HepG2 (cell line): Measurements from ENCODE around the gene POPDC2. TPM values are rescaled to one million over a fixed set of nuclear protein-coding genes. Genes with fewer than 3 reads are reported as not detected.

Source experiments
- ATAC-seq: fragments of 200-7000 bp; cut with Tn5 transposase; 3 replicates; pipeline ENCODE4 v1.9.1; 2020; ENCODE audit warnings: mild to moderate bottlenecking, moderate library complexity
- BruUV-seq: library from RNA; stranded (reverse); fragments of 400-500 nt; replicated peaks from 2 replicates; lab custom pipeline; 2021; lab: Mats Ljungman, UMichigan
- CTCF ChIA-PET: fragments of 300-600 bp; formaldehyde crosslinking; extraction: SDS; loops from one replicate; lab custom pipeline; 2021; ENCODE audit warnings: low total read pairs, inconsistent platforms, low intra/inter-chr PET ratio; lab: Yijun Ruan, JAX
- POLR2A ChIA-PET: fragments of 350-600 bp; sonication (Branson Sonifier 250); formaldehyde crosslinking; loops from one replicate; lab custom pipeline; 2020; ENCODE audit warnings: antibody characterized with exemption, inconsistent platforms; lab: Yijun Ruan, JAX
- DNase-seq: peaks from one replicate; pipeline ENCODE4 v3.0.0-alpha.2; 2015; ENCODE audit warnings: low spot score
- FAIRE-seq: peaks from 3 replicates; lab custom pipeline; 2011; peaks lifted over from hg19 to GRCh38; lab: Jason Lieb, UNC
- H2AFZ ChIP-seq: one replicate; pipeline ENCODE4 v1.6.1; 2011; ENCODE audit warnings: low read length, inconsistent platforms
- H3K27ac ChIP-seq: fragments of 300-600 bp; 3 replicates; pipeline ENCODE4 v1.8.0; 2011; ENCODE audit warnings: mixed run types, mild to moderate bottlenecking, mixed read lengths, low read length, inconsistent platforms; ENCODE audit not compliant: insufficient read depth; ENCODE audit errors: extremely low read length
- H3K27me3 ChIP-seq, 2 experiments: fragments of 200-600 bp in 1 of 2; 2 replicates in 1 of 2; 3 replicates in 1 of 2; pipeline versions ENCODE4 v1.6.0 to v1.8.0; 2011; ENCODE audit warnings: low read length in 2 of 2, mild to moderate bottlenecking in 2 of 2, moderate library complexity in 2 of 2, inconsistent platforms in 1 of 2; ENCODE audit not compliant: insufficient read depth in 2 of 2, control insufficient read depth in 1 of 2
- H3K36me3 ChIP-seq, 2 experiments: fragments of 200-600 bp in 1 of 2; replicated peaks in 1 of 2; 2 replicates in 1 of 2; 3 replicates in 1 of 2; pipeline versions ENCODE4 v1.5.1 to v1.8.0; 2011; ENCODE audit warnings: low read length in 2 of 2, inconsistent platforms in 1 of 2; ENCODE audit not compliant: insufficient read depth in 2 of 2, control insufficient read depth in 1 of 2
- H3K4me1 ChIP-seq: 2 replicates; pipeline ENCODE4 v1.5.1; 2012; ENCODE audit warnings: low read length, inconsistent platforms; ENCODE audit not compliant: insufficient read depth
- H3K4me2 ChIP-seq: 2 replicates; pipeline ENCODE4 v1.6.0; 2011; ENCODE audit warnings: low read depth, low read length, inconsistent platforms
- H3K4me3 ChIP-seq, 3 experiments: fragments of 200-600 bp in 1 of 3; sonication (generic), shearing (Covaris generic) in 1 of 3; replicated peaks in 1 of 3; 2 replicates each; pipeline ENCODE4 v1.5.1; 2011 to 2016; ENCODE audit warnings: low read length in 3 of 3, inconsistent platforms in 2 of 3, low read depth in 2 of 3, mild to moderate bottlenecking in 2 of 3, control low read depth in 1 of 3, mixed read lengths in 1 of 3; ENCODE audit not compliant: insufficient read depth in 1 of 3
- H3K79me2 ChIP-seq: one replicate; pipeline ENCODE4 v1.6.1; 2011; ENCODE audit warnings: low read length, inconsistent platforms; ENCODE audit not compliant: insufficient read depth
- H3K9ac ChIP-seq: 2 replicates; pipeline ENCODE4 v1.6.0; 2011; ENCODE audit warnings: mild to moderate bottlenecking, low read depth, low read length, inconsistent platforms; ENCODE audit not compliant: insufficient read depth
- H3K9me3 ChIP-seq: 2 replicates; pipeline ENCODE4 v1.5.1; 2012; ENCODE audit warnings: mild to moderate bottlenecking, low read length
- H4K20me1 ChIP-seq: 2 replicates; pipeline ENCODE4 v1.6.0; 2011; ENCODE audit warnings: inconsistent platforms, mild to moderate bottlenecking, low read length, moderate library complexity; ENCODE audit not compliant: insufficient read depth
- GTF2F1 ChIP-seq: fragments of 150-350 bp; IDR thresholded peaks from 2 replicates; pipeline ENCODE4 v1.6.1; 2014; ENCODE audit warnings: low read length
- HNF4G ChIP-seq, 2 experiments: sonication (generic) in 1 of 2; formaldehyde crosslinking in 1 of 2; IDR thresholded peaks; 2 replicates each; pipeline versions ENCODE4 v1.4.0 to v1.6.1; 2011 to 2020; ENCODE audit warnings: borderline replicate concordance in 2 of 2, low read depth in 2 of 2, mild to moderate bottlenecking in 2 of 2, low read length in 1 of 2, missing genetic modification reagents in 1 of 2, moderate library complexity in 1 of 2
- HOXD1 ChIP-seq: sonication (generic); formaldehyde crosslinking; IDR thresholded peaks from 2 replicates; pipeline ENCODE4 v1.5.0; 2020; ENCODE audit warnings: missing genetic modification reagents
- MXI1 ChIP-seq: IDR thresholded peaks from 3 replicates; pipeline ENCODE4 v1.6.1; 2012; ENCODE audit warnings: low read depth, low read length, inconsistent platforms, borderline replicate concordance
- PAX8 ChIP-seq: sonication (generic); formaldehyde crosslinking; IDR thresholded peaks from 2 replicates; pipeline ENCODE4 v1.8.0; 2022; ENCODE audit warnings: mild to moderate bottlenecking, missing genetic modification reagents, borderline replicate concordance
- PRMT3 ChIP-seq: sonication (generic); formaldehyde crosslinking; IDR thresholded peaks from 2 replicates; pipeline ENCODE4 v1.8.1; 2022; ENCODE audit warnings: low read depth, mild to moderate bottlenecking, moderate library complexity, missing genetic modification reagents, borderline replicate concordance
- PRPF4 ChIP-seq: fragments of 200-400 bp; formaldehyde crosslinking; IDR thresholded peaks from 2 replicates; pipeline ENCODE4 v1.6.1; 2016; ENCODE audit warnings: low read length, low read depth; ENCODE audit not compliant: poor library complexity, severe bottlenecking
- TCF7 ChIP-seq: sonication (generic); IDR thresholded peaks from 2 replicates; pipeline ENCODE4 v1.6.1; 2016; ENCODE audit warnings: antibody characterized with exemption, low read depth
- ZBTB1 ChIP-seq: sonication (generic); formaldehyde crosslinking; IDR thresholded peaks from 2 replicates; pipeline ENCODE4 v1.4.0; 2020; ENCODE audit warnings: missing genetic modification reagents, borderline replicate concordance
- ZNF543 ChIP-seq: sonication (generic); formaldehyde crosslinking; IDR thresholded peaks from 2 replicates; pipeline ENCODE4 v1.4.0; 2020; ENCODE audit warnings: mild to moderate bottlenecking, missing genetic modification reagents
- ZNF724P ChIP-seq: sonication (generic); formaldehyde crosslinking; IDR thresholded peaks from 2 replicates; pipeline ENCODE4 v1.8.0; 2022; ENCODE audit warnings: missing genetic modification reagents, borderline replicate concordance
- WGBS: methylation state at CpG from one replicate; pipeline ENCODE4 v1.1.6; 2017; ENCODE audit warnings: low lambda C conversion rate; 5-methylcytosine and 5-hydroxymethylcytosine counted together
- in situ Hi-C: cut with HindIII; loops from 2 replicates; pipeline ENCODE4 v1.10.0; 2017; ENCODE audit warnings: low pct_unique_long_range_greater_than_20kb; ENCODE audit not compliant: extremely low pct_ligation_motif_present
- intact Hi-C: fragments of 100-400 bp; cut with micrococcal nuclease; formaldehyde crosslinking; loops from one replicate; pipeline ENCODE4 v1.10.0; 2022; ENCODE audit not compliant: unreplicated experiment
- polyA plus RNA-seq, 8 experiments: library from polyadenylated mRNA; depleted of rRNA in 3 of 8; stranded (reverse) in 7 of 8; unstranded in 1 of 8; fragments of >200 nt; fragmentation: Illumina TruSeq in 4 of 8; extraction: Trizol in 4 of 8; gene quantifications; 2 replicates each; pipeline versions ENCODE4 v1.2.1 to v1.2.3, GENCODE V29; 2011 to 2016; ENCODE audit warnings: low read depth in 4 of 8, missing spikeins in 1 of 8, mixed read lengths in 1 of 8; ENCODE audit not compliant: insufficient read depth in 1 of 8
- total RNA-seq, 5 experiments: library from RNA; depleted of rRNA; stranded (reverse); fragments of >200 nt; fragmentation: Illumina TruSeq; extraction: Trizol; gene quantifications; 2 replicates each; pipeline ENCODE4 v1.2.3, GENCODE V29; 2016; ENCODE audit warnings: low read depth in 1 of 5
- TF ChIP-seq, protein P1 (sequence below): fragments of 450-650 bp; IDR thresholded peaks from 2 replicates; pipeline ENCODE4 v1.6.1; 2017; ENCODE audit warnings: mild to moderate bottlenecking
- TF ChIP-seq, protein P2 (sequence below): sonication (generic); formaldehyde crosslinking; IDR thresholded peaks from 2 replicates; pipeline ENCODE4 v1.5.1; 2020; ENCODE audit warnings: missing genetic modification reagents, mild to moderate bottlenecking, borderline replicate concordance

Gene POPDC2
- total and polyA plus RNA-seq, 2 of the 13 experiments (the other 11 are each of a cell fraction or from before 2014, with no cell fraction given): 0.18 to 0.58 TPM

DNA sequence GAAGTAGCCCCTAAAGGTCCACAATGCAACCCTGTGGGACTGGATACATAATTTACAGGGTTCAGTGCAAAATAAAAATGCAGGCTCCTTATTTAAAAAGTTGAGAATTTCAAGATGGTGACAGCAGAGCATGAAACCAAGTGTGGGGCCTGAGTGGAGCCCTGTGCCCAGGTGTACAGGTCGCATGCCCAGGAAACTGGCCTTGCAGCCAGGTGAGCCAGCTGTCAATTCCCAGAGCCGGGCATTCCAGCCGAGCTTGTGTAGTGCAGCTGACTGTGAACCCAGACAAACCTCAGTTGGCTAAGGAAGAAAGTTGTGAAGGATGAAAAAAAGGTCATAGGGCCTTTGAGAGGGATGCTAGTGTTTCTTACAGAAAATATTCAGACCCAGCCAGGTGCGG lies 27.6 kb downstream of the POPDC2 start:
- H3K9me3 ChIP-seq: no peaks in the 10 kb centered on the region
- intact Hi-C loops (no loop called here), in situ Hi-C loops (no loop called here)
- H3K4me1 ChIP-seq: no peaks in the 10 kb centered on the region
- ChIA-PET CTCF (no interaction called here), POLR2A (no interaction called here)
- DNase-seq (no peak), ATAC-seq (no peak), FAIRE-seq (no peak)
- no peak for TF ChIP-seq PRPF4
- no peak for TF ChIP-seq ZBTB1 (CRISPR knock-in tag)
- TF ChIP-seq PAX8: no peak
- no peak for TF ChIP-seq HOXD1 (CRISPR knock-in tag)
- TF ChIP-seq ZNF543 (CRISPR knock-in tag): no peak
- no peak for TF ChIP-seq ZNF724P (CRISPR knock-in tag)
- TF ChIP-seq MXI1: no peak
- no peaks in the 10 kb centered on the region for H3K79me2 ChIP-seq
- no peak overlapping the region for H3K4me3 ChIP-seq
- WGBS: 40% methylated on average over 3 of the region's 4 CpGs
- H3K36me3 ChIP-seq: no peaks in the 10 kb centered on the region
- no peak overlapping the region for H3K4me2 ChIP-seq
- H3K27ac ChIP-seq: no peak overlapping the region
- no peaks in the 10 kb centered on the region; a peak in 1 of 5 replicates for H3K27me3 ChIP-seq
- BruUV-seq: no TSS peak
- no peak overlapping the region for H2AFZ ChIP-seq
- no peak overlapping the region for H3K9ac ChIP-seq
- no peaks in the 10 kb centered on the region for H4K20me1 ChIP-seq

DNA sequence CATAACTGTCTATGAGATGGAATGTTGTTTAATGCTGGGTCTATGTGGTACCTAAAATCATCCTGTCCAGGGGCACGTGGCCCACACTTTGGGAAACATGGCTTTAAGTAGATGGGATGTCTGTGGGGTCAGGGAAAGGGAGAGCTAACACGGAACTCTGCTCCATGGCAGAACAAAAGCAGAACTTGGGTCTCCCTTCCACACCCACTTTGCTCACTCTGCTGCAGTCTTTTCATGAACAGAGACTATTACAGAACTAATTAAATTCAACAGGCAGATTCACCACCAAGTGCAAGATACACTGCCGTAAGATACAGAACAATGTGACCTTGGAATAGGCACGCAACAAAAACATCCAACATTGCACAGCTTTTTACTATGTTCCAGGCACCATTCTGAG lies 28.2 kb downstream of the POPDC2 start:
- H3K36me3 ChIP-seq: no peaks in the 10 kb centered on the region
- H3K27me3 ChIP-seq: no peaks in the 10 kb centered on the region; a peak in 1 of 5 replicates
- intact Hi-C loops (no loop called here), in situ Hi-C loops (no loop called here)
- no TSS peak for BruUV-seq
- WGBS: 55% methylated on average over 4 of the region's 4 CpGs
- CTCF ChIA-PET: no interaction called here
- no peak for ATAC-seq
- no peak for DNase-seq
- FAIRE-seq: no peak
- no peak overlapping the region for H3K27ac ChIP-seq
- no peaks in the 10 kb centered on the region for H4K20me1 ChIP-seq
- no peak overlapping the region for H2AFZ ChIP-seq
- POLR2A ChIA-PET: no interaction called here
- no peak overlapping the region for H3K4me3 ChIP-seq
- H3K79me2 ChIP-seq: no peaks in the 10 kb centered on the region
- no peak overlapping the region for H3K4me2 ChIP-seq
- H3K4me1 ChIP-seq: no peaks in the 10 kb centered on the region
- H3K9ac ChIP-seq: no peak overlapping the region
- no peaks in the 10 kb centered on the region for H3K9me3 ChIP-seq
- TF ChIP-seq, protein P1, sequence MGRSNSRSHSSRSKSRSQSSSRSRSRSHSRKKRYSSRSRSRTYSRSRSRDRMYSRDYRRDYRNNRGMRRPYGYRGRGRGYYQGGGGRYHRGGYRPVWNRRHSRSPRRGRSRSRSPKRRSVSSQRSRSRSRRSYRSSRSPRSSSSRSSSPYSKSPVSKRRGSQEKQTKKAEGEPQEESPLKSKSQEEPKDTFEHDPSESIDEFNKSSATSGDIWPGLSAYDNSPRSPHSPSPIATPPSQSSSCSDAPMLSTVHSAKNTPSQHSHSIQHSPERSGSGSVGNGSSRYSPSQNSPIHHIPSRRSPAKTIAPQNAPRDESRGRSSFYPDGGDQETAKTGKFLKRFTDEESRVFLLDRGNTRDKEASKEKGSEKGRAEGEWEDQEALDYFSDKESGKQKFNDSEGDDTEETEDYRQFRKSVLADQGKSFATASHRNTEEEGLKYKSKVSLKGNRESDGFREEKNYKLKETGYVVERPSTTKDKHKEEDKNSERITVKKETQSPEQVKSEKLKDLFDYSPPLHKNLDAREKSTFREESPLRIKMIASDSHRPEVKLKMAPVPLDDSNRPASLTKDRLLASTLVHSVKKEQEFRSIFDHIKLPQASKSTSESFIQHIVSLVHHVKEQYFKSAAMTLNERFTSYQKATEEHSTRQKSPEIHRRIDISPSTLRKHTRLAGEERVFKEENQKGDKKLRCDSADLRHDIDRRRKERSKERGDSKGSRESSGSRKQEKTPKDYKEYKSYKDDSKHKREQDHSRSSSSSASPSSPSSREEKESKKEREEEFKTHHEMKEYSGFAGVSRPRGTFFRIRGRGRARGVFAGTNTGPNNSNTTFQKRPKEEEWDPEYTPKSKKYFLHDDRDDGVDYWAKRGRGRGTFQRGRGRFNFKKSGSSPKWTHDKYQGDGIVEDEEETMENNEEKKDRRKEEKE: no peak
- no peak for TF ChIP-seq HNF4G (IDR thresholded peaks at IDR 0.05; ENCODE audit: borderline replicate concordance, low read depth, low read length)
- TF ChIP-seq HNF4G (CRISPR knock-in tag; IDR thresholded peaks at IDR 0.05; ENCODE audit: borderline replicate concordance, low read depth): no peak
- no peak for TF ChIP-seq GTF2F1
- TF ChIP-seq, protein P2, sequence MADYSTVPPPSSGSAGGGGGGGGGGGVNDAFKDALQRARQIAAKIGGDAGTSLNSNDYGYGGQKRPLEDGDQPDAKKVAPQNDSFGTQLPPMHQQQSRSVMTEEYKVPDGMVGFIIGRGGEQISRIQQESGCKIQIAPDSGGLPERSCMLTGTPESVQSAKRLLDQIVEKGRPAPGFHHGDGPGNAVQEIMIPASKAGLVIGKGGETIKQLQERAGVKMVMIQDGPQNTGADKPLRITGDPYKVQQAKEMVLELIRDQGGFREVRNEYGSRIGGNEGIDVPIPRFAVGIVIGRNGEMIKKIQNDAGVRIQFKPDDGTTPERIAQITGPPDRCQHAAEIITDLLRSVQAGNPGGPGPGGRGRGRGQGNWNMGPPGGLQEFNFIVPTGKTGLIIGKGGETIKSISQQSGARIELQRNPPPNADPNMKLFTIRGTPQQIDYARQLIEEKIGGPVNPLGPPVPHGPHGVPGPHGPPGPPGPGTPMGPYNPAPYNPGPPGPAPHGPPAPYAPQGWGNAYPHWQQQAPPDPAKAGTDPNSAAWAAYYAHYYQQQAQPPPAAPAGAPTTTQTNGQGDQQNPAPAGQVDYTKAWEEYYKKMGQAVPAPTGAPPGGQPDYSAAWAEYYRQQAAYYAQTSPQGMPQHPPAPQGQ (CRISPR knock-in tag): no peak
- no peak for TF ChIP-seq TCF7
- TF ChIP-seq PRMT3: no peak
